Measurements from ENCODE around the gene AIPL1.

DNA sequence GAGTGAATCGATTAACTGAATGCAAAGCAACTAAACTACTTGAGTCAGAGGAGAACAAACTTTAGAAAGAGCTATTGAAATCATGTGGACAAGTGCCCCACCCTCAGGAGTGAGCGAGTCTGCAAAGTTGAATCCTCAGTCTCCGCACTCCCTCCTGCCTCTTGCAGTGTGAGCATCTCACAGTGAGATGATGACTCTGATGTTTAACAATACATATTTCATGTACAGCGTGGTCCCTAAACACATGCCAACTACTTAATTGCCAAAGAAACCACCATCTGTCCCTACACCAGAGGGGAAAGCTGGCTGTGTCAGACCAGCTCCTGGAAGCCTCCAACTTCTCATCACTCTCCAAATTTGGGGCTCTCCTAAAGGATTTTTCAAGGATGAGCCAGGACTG is 40.5 kb upstream of the AIPL1 start:
- no peak for TF ChIP-seq POLR2A (IDR thresholded peaks at IDR 0.05; ENCODE audit: low read depth, low read length)
- TF ChIP-seq, protein P1, sequence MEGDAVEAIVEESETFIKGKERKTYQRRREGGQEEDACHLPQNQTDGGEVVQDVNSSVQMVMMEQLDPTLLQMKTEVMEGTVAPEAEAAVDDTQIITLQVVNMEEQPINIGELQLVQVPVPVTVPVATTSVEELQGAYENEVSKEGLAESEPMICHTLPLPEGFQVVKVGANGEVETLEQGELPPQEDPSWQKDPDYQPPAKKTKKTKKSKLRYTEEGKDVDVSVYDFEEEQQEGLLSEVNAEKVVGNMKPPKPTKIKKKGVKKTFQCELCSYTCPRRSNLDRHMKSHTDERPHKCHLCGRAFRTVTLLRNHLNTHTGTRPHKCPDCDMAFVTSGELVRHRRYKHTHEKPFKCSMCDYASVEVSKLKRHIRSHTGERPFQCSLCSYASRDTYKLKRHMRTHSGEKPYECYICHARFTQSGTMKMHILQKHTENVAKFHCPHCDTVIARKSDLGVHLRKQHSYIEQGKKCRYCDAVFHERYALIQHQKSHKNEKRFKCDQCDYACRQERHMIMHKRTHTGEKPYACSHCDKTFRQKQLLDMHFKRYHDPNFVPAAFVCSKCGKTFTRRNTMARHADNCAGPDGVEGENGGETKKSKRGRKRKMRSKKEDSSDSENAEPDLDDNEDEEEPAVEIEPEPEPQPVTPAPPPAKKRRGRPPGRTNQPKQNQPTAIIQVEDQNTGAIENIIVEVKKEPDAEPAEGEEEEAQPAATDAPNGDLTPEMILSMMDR (conservative IDR thresholded peaks at IDR 0.05; ENCODE audit: low read depth, low read length), result no peak
- no peak for TF ChIP-seq RCOR1 (IDR thresholded peaks at IDR 0.05; ENCODE audit: insufficient replicate concordance, low read length)
- TF ChIP-seq MAFK (IDR thresholded peaks at IDR 0.05; ENCODE audit: low read depth, low read length), result no peak
- TF ChIP-seq FOS (IDR thresholded peaks at IDR 0.05; ENCODE audit: low read depth, low read length), result no peak
- TF ChIP-seq RAD21 (IDR thresholded peaks at IDR 0.05; ENCODE audit: low read length), result no peak
- TF ChIP-seq SMC3 (IDR thresholded peaks at IDR 0.05; ENCODE audit: low read depth, low read length), result no peak
- TF ChIP-seq MAZ (IDR thresholded peaks at IDR 0.05; ENCODE audit: borderline replicate concordance, low read depth, low read length), result no peak
- TF ChIP-seq, protein P2, sequence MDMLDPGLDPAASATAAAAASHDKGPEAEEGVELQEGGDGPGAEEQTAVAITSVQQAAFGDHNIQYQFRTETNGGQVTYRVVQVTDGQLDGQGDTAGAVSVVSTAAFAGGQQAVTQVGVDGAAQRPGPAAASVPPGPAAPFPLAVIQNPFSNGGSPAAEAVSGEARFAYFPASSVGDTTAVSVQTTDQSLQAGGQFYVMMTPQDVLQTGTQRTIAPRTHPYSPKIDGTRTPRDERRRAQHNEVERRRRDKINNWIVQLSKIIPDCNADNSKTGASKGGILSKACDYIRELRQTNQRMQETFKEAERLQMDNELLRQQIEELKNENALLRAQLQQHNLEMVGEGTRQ (IDR thresholded peaks at IDR 0.05; ENCODE audit: low read depth, low read length), result no peak
